Measurements from ENCODE around the gene C12orf43. TPM values are rescaled to one million over a fixed set of nuclear protein-coding genes. Genes with fewer than 3 reads are reported as not detected.
"Not testable (repeated sequence)": the region's sequence is repeated elsewhere in the genome, so short reads cannot be mapped to it uniquely, and the experiment has no call there.

C12orf43 gene, protein sequence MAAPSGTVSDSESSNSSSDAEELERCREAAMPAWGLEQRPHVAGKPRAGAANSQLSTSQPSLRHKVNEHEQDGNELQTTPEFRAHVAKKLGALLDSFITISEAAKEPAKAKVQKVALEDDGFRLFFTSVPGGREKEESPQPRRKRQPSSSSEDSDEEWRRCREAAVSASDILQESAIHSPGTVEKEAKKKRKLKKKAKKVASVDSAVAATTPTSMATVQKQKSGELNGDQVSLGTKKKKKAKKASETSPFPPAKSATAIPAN
- total RNA-seq = 10 to 100 TPM; 13.8 to 15.2 TPM

DNA sequence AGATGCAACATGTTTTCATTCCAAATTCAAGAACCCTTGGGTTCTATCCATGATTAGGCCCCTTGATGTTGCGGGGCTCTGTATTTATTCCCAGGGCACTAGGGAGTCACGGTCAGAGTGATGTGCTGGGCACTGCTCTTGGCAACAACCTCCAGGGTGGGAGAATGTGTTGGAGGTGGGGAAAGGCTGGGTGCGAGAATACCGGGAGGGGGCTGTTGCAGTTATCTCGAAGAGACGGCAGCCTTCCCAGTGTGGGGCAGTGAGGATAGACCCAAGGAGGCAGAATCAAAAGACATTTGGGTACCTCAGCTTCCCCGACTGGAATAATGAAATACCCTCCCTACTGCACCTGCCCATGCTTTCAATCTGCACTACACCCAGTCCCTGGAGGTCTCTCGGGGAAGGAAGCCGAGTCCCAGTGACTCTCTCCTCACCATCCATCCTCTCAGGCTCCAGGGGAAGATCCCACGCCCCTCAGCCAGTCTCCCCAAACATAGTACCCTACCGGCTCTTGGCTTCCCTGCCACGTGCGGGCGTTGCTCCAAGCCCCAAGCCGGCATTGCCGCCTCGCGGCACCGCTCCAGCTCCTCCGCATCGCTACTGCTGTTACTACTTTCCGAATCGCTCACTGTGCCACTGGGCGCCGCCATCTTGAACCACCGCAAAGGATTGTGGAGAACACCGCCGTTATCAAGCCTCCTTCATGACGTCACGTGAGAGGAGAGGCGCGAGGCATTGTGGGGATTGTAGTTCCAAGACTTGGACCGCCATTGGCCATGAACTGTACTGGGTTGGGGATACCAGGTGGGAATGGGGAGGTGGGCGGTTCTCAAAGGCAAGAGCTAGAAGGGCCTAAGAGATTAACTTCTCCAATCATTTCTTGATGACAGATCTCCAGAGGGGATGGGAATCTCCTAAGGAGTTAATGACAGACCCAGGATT lies at the start of gene C12orf43:
C12orf43 (minus strand) TSS at position 663 of the 942 bp plus-strand sequence; CDS start at position 650, 13 bp downstream.
- Histone ChIP-seq H3K36me3 (no peaks in the 10 kb centered on the region), H3K4me3 (peak within 1 kb of the TSS; percentile 71 to 87), H3K4me1 (replicated peaks) (peaks cover 5% of the 10 kb centered on the region), H3K27ac (peak within 1 kb of the TSS; percentile 53 to 59), H3K27me3 (replicated peaks; ENCODE audit: insufficient read depth) (no peaks in the 10 kb centered on the region), H3K9me3 (no peaks in the 10 kb centered on the region)
- peak; percentile 61 for TF ChIP-seq POLR2A (IDR thresholded peaks at IDR 0.05)
- TF ChIP-seq POLR2AphosphoS5 (IDR thresholded peaks at IDR 0.05) = peak; percentile 99
- TF ChIP-seq, protein P1, sequence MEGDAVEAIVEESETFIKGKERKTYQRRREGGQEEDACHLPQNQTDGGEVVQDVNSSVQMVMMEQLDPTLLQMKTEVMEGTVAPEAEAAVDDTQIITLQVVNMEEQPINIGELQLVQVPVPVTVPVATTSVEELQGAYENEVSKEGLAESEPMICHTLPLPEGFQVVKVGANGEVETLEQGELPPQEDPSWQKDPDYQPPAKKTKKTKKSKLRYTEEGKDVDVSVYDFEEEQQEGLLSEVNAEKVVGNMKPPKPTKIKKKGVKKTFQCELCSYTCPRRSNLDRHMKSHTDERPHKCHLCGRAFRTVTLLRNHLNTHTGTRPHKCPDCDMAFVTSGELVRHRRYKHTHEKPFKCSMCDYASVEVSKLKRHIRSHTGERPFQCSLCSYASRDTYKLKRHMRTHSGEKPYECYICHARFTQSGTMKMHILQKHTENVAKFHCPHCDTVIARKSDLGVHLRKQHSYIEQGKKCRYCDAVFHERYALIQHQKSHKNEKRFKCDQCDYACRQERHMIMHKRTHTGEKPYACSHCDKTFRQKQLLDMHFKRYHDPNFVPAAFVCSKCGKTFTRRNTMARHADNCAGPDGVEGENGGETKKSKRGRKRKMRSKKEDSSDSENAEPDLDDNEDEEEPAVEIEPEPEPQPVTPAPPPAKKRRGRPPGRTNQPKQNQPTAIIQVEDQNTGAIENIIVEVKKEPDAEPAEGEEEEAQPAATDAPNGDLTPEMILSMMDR (IDR thresholded peaks at IDR 0.05) = peak in 1 of 4 experiments; percentile 23
- intact Hi-C loops (cut with DNase I) = no loop called here
- WGBS = under 1% methylated on average over 34 of the region's 34 CpGs
- DNase-seq (ENCODE audit: low spot score) = peak; percentile 92

DNA sequence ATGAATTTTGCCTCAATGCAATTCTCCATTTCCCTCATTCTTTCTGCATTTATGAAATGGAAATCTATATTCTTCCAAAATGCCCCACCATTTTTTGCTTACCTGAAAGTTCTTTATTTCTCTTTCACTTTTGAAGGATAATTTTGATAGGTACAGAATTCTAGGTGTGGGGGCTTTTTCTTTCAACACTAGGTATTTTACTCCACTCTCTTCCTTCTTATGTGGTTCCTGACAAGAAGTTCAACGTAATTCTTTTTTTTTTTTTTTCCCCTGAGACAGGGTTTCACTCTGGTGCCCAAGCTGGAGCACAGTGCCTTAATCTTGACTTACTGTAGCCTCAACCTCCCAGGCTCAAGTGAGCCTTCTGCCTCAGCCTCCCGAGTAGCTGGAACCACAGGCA lies 49.1 kb upstream of the C12orf43 start:
- no peaks in the 10 kb centered on the region for H3K27me3 ChIP-seq (replicated peaks; ENCODE audit: insufficient read depth)
- 62% methylated on average over 2 of the region's 2 CpGs for WGBS
- TF ChIP-seq POLR2A (IDR thresholded peaks at IDR 0.05) (no peak), POLR2AphosphoS5 (IDR thresholded peaks at IDR 0.05) (no peak)
- TF ChIP-seq, protein P1 (IDR thresholded peaks at IDR 0.05) = no peak
- H3K4me3 ChIP-seq = no peak overlapping the region
- no peaks in the 10 kb centered on the region for H3K4me1 ChIP-seq (replicated peaks)
- H3K27ac ChIP-seq = no peak overlapping the region
- no peaks in the 10 kb centered on the region for H3K36me3 ChIP-seq
- H3K9me3 ChIP-seq = no peaks in the 10 kb centered on the region
- no peak for DNase-seq (ENCODE audit: low spot score)
- intact Hi-C loops (cut with DNase I) = no loop called here

DNA sequence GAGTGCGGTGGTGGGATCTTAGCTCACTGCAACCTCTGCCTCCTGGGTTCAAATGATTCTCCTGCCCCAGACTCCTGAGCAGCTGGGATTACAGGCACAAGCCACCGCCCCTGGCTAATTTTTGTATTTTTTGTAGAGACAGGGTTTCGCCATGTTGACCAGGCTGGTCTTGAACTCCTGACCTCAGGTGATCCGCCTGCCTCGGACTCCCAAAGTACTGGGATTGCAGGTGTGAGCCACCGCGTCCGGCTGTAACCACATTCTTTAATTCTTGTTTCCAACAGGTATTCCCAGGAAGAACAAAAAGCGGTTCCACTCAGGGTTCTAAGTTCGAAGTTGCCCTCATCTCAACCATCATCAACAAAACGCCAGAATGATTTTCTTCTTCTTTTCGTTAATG lies 48.3 kb upstream of the C12orf43 start:
- H3K9me3 ChIP-seq; H3K27me3 ChIP-seq (replicated peaks; ENCODE audit: insufficient read depth); H3K36me3 ChIP-seq; DNase-seq (ENCODE audit: low spot score); H3K4me3 ChIP-seq; intact Hi-C loops (cut with DNase I); H3K4me1 ChIP-seq (replicated peaks); H3K27ac ChIP-seq: not testable (repeated sequence)
- 88% methylated on average over 12 of the region's 12 CpGs for WGBS

DNA sequence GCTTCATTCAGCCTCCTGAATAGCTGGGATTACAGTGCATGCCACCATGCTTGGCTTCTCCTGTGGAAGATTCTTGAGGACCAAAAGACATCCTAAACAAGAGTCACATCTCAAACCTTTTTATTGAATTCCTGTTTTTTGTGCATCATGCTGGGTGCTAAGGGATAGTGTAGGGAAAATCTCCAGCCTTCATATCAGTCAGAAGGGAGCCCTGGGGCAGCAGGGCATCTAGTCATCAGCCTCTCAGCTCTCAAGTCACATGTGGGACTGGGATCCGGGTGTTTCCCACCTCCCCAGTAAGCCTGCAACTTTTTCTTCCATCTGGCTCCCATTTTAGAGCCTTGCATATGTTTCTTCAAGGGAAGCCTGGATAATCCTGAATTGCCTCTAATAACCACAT lies 47.8 kb upstream of the C12orf43 start:
- TF ChIP-seq POLR2A (IDR thresholded peaks at IDR 0.05) = no peak
- TF ChIP-seq POLR2AphosphoS5 (IDR thresholded peaks at IDR 0.05) = no peak
- TF ChIP-seq, protein P1 (IDR thresholded peaks at IDR 0.05) = no peak
- no peak for DNase-seq (ENCODE audit: low spot score)
- 100% methylated on average over 1 of the region's 1 CpG for WGBS

DNA sequence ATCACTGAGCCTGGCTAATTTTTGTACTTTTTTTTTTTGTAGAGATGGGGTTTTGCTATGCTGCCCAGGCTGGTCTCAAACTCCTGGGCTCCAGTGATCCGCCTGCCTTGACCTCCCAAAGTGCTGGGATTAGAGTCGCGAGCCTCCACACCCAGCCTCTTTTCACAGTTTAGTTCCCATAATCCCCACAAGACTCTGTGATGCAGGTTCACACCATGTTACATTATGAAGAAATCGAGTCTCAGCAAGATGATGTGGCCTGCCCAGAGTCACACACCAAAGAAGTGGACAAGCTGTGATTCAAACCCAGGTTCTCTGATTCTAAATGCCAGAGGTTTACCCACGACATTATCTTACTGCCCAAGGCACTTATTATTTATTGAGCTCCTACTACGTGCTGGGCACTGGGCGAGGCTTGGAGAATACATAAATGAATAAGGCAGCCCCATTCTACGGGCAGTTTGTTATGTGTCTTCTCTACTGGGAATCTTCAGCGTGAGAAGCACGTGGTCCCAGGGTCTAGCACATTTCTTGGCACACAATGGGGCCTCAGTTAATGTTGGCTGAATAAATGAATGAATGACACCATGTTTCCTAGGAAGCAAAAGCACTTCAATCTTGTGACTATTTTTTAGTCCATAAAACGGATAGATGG lies 46.2 kb upstream of the C12orf43 start:
- no peak for DNase-seq (ENCODE audit: low spot score)

More for the DNA sequence above, 47.8 kb upstream of the C12orf43 start:
- no peaks in the 10 kb centered on the region for H3K27me3 ChIP-seq (replicated peaks; ENCODE audit: insufficient read depth)
- no peaks in the 10 kb centered on the region for H3K4me1 ChIP-seq (replicated peaks)
- intact Hi-C loops (cut with DNase I) = no loop called here
- no peak overlapping the region for H3K4me3 ChIP-seq
- H3K27ac ChIP-seq = no peak overlapping the region
- H3K9me3 ChIP-seq = no peaks in the 10 kb centered on the region
- no peaks in the 10 kb centered on the region for H3K36me3 ChIP-seq

More for the DNA sequence above, 46.2 kb upstream of the C12orf43 start:
- Histone ChIP-seq H3K27me3 (replicated peaks; ENCODE audit: insufficient read depth) (no peaks in the 10 kb centered on the region), H3K4me1 (replicated peaks) (no peaks in the 10 kb centered on the region), H3K27ac (no peak overlapping the region), H3K4me3 (no peak overlapping the region), H3K9me3 (no peaks in the 10 kb centered on the region), H3K36me3 (no peaks in the 10 kb centered on the region)
- 93% methylated on average over 11 of the region's 11 CpGs for whole genome bisulfite sequencing
- intact Hi-C loops (cut with DNase I) = no loop called here
- TF ChIP-seq POLR2AphosphoS5 (IDR thresholded peaks at IDR 0.05) (no peak), POLR2A (IDR thresholded peaks at IDR 0.05) (no peak)
- TF ChIP-seq, protein P1 (IDR thresholded peaks at IDR 0.05) = no peak
